ENCODE measurements around the gene S100A16.

The S100A16 gene

GRCh38 chr1:153635872-153636271 is 22.9 kb upstream of the S100A16 start:
- DNase-seq, result no peak

DNA sequence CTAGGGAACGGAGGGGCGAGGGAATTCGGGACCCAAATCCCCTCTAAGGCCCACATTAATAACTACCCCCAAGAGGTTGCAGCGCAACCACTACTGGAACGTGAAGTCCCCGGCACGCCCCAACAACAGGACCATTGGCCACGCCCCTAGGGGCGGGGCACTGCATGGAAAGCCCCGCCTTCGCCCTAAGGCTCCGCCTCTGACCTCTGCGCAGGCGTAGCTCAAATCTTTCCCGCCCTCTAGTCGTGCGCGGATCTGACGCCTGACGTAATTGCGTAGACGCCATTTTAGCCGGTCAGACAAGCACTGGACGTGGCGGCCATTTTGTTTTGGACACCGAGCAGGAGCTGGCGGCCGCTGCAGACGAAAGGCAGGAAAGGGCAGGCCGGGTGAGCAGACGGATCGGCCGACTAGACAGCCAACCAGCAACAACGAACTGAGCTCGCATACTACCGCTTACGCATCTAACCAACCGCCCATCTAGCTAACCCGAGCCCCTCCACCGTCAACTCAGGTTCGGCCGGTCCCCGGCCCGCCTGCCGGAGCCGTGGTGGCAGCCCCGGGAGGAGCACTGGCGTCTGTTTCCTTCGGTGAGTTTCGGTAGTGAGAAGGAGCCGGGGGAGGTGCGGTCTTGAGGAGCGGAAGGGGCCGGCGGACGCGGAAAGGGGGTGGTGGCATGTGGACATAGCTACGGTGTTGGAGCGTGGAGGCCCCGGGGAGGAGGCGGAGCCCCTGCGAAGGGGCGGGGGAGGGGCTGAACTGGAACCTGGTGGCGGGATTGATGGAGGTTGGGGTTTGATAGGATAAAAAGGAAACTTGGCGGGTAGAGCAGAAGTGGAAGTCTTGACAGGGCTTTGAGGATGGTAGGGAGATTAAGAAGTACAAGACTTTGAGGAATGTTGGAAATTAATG is 21.1 kb upstream of the S100A16 start, which contains the start of gene CHTOP:
Gene CHTOP (plus strand): TSS at position 313 of the 912 bp plus-strand sequence. CDS start 2,523 bp downstream, outside the sequence.
- DNase-seq, result peak; percentile 99

DNA sequence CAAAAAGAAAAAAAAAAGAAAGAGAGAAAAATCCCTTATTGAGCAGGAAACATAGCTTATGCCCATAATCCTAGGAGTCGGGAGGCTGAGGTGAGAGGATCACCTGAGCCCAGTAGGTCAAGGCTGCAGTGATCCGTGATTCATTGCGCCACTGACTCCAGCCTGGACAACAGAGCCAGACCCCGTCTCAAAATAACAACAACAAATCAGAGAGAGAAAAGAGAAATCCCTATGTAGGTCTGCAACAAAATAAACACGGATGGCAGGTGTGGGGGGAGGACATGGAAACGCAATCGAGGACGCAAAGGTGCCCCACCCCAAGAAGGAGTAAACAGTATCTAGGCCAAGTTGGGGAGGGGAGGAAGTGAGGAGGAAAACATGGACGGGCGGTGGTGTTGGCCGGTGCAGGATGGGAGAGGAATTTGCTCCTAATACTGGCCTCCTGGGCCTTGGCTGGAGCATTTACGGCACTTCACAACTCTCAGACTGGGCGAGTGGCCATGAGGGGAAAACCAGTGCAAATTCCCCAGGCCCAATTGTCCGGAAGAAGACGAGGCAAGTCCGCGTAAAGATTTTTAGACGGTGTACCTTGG is 20.3 kb upstream of the S100A16 start:
- no peak for DNase-seq

GRCh38 chr1:153631047-153632022 is 18.4 kb upstream of the S100A16 start:
- no peak for DNase-seq

DNA sequence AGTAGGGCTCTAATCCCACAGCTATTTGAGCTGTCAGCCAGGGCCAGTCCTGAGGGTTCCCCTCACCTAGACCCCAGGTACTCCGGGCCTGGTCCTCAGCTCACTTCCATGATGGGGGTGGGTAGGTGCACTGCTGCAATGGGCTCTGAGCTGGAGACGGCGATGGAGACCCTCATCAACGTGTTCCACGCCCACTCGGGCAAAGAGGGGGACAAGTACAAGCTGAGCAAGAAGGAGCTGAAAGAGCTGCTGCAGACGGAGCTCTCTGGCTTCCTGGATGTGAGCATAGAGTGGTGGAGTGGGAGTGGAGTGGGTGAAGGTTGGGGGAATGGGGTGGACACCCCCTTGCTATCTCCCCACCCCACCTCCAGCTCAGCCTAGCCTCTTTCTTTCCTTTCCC is 17.4 kb upstream of the S100A16 start:
- no peak for DNase-seq

GRCh38 chr1:153629971-153630370 is 17.0 kb upstream of the S100A16 start:
- DNase-seq, result no peak

- no peak for DNase-seq
Measured at GRCh38 chr1:153629343-153629665, 16.4 kb upstream of the S100A16 start.

GRCh38 chr1:153628638-153629342 is 15.9 kb upstream of the S100A16 start:
- no peak for DNase-seq

DNA sequence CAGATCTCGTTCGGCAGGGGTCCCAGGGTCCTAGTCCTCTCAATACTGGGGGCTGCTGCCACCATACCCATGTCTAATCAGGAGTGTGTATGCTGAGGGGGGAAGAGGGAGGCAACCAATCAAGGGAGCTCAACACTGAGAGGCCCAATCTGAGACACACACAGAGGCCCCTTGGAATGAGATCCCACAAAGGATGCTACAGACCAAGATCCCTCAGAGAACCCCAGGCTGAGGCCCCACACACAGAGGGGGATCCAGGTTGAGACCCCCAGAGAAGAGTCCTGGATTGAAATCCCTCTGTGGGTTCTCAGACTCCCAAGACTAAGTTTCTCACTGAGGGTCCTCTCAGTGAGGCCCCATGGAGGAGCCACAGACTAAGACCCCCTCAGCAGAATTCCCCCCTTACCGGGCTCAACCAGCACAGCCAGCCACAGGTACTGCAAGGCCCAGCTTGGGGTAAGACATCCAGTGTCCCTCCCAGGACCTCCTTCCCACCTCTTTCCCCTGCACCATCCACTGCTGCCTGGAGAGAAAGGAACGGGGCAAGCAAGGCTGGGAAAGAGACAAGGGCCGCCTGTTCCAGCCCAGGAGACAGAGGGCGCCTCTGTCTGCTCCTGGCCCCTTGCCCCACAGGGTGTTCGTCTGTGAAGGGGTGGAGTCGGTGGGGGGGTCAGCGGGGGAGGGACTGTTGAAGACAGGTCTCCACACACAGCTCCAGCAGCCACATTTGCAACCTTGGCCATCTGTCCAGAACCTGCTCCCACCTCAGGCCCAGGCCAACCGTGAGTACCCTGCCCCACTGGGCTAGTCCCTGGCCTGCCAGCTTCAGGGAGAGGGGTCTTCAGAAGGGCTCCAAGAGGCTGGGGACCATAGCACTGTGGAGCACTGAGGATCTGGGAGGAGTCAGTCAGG is 15.0 kb upstream of the S100A16 start, which contains the start of gene S100A1:
Gene S100A1 (plus strand): TSS at position 720 of the 912 bp plus-strand sequence. CDS start 2,088 bp downstream, outside the sequence.
- no peak for DNase-seq

GRCh38 chr1:153626904-153627714 is 14.2 kb upstream of the S100A16 start, which contains the start of gene S100A13:
Gene S100A13 (minus strand): TSS chr1:153627505. CDS start chr1:153626472, 1,033 bp downstream.
- DNase-seq, result peak; percentile 95

- no peak for DNase-seq
Measured at GRCh38 chr1:153626477-153626903, 13.6 kb upstream of the S100A16 start.

GRCh38 chr1:153624965-153625611 is 12.2 kb upstream of the S100A16 start:
- DNase-seq, result no peak

DNA sequence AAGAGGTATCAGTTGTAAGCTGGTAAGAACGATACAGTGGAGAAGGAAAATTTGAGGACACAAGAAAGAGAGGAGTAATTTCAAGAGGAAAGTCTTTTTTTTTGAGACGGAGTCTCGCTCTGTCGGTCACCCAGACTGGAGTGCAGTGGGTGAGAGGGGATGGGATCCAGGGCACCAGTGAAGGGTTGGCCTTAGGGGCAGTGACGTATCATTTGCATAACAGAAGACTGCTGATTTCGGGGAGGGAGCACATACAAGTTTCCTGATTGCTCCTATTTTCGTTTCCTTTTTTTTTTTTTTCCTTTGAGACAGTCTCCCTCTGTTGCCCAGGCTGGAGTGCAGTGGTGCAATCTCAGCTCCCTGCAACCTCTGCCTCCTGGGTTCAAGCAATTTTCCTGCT is 10.2 kb upstream of the S100A16 start:
- no peak for DNase-seq

DNA sequence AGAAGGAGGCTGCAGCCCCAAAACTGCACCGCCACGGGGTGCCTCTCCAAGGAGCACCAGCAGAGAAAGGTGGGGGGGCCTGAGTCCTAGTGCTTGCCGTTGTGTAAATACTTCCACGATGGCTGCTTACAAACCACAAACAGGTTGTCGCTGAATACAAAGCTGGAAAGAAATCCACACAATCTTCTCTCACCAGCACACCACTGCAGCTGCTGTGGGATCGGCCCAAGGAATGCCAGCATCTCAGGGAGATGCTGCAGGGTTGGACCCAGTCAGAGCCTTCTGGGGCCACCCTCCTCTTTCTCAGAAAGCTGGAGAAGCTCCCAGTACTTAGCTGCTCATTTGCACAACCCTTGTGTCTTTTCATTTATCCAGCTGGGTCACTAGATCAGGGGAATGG is 6.2 kb upstream of the S100A16 start:
- DNase-seq, result no peak

DNA sequence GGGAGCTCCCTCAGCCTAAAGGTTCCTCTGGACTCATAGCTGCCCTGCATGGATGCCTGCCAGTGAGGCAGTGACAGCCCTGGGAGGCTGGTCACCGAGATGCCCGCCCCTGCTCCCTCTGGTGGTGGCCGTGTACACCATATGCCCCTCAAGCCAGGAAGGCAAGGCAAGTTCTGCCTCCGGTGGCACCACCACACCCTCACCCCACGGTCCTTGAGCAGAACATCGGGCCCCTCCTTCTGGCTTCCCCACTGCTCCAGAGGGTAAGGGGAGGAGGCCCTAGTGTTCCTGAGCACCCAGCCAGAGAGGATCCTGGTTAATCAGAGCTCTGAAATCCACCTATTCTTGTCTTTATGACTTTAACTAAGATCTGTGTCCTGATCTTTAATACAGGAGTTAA is 4.7 kb upstream of the S100A16 start:
- DNase-seq, result peak; percentile 50

- DNase-seq, result no peak
Measured at GRCh38 chr1:153616917-153617311, 4.0 kb upstream of the S100A16 start.

- no peak for DNase-seq
Measured at GRCh38 chr1:153616144-153616916, 3.4 kb upstream of the S100A16 start, which contains the start of gene S100A14. Gene S100A14 (minus strand): TSS chr1:153616325. CDS start chr1:153615858, 467 bp downstream.

GRCh38 chr1:153615406-153615805 is 2.5 kb upstream of the S100A16 start:
- no peak for DNase-seq

- DNase-seq, result no peak
Measured at GRCh38 chr1:153614906-153615305, 2.0 kb upstream of the S100A16 start.
